Vagina (tissue), 2 donors: ENCODE measurements around the gene RBM19.

Source experiments
- POLR2A ChIP-seq, 2 donors: fragments of 450-650 bp; IDR thresholded peaks; one replicate each; pipeline ENCODE4 v1.6.1; 2017; ENCODE audit warnings: antibody characterized with exemption in 2 of 2, mild to moderate bottlenecking in 2 of 2, moderate library complexity in 2 of 2
- TF ChIP-seq, protein P1 (sequence below), 3 experiments: fragments of 450-650 bp in 2 of 3; fragments of 200-600 bp in 1 of 3; sonication (generic) in 1 of 3; IDR thresholded peaks; one replicate each; pipeline ENCODE4 v1.5.1; 2017 to 2019; ENCODE audit warnings: antibody characterized with exemption in 3 of 3, mild to moderate bottlenecking in 2 of 3, moderate library complexity in 2 of 3

DNA sequence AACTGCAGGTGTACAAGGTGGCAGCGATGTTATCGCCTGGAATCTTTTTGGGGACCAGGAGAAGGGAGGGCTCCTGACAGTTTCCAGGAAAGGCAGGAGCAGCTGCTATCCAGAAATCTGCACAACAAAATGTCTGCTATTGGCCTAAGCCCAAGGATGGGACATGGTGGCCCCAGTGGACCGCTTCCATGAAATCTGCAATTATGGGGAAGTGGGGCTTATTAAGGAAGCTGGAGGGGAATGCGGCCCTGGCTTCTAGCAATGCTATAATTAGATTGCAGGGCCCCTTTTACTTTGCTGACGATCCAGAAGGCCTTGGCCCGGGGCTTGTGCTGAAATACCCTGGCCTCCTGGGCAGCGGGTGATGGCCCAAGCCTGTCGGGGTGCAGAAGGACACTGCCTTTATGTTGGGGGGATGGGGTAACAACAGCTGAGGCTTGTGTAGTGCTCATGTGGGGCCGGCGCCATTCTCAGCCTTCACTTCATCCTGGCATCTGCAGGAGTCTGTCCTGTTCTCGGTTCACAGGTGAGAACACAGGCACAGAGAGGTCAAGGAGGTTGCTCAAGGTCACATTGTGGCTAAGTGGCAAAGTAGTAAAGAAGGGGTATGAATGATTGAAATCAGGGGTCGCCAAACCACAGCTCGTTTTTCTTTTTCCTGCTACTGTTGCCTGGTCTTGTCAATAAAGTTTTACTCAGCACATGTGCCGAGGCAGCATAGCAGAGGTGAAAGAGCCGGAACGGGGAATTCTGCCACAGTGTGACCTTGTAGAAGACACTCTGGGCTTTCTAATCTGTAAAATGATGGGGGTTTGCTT, 153.5 kb downstream of the RBM19 start:
- TF ChIP-seq, protein P1, sequence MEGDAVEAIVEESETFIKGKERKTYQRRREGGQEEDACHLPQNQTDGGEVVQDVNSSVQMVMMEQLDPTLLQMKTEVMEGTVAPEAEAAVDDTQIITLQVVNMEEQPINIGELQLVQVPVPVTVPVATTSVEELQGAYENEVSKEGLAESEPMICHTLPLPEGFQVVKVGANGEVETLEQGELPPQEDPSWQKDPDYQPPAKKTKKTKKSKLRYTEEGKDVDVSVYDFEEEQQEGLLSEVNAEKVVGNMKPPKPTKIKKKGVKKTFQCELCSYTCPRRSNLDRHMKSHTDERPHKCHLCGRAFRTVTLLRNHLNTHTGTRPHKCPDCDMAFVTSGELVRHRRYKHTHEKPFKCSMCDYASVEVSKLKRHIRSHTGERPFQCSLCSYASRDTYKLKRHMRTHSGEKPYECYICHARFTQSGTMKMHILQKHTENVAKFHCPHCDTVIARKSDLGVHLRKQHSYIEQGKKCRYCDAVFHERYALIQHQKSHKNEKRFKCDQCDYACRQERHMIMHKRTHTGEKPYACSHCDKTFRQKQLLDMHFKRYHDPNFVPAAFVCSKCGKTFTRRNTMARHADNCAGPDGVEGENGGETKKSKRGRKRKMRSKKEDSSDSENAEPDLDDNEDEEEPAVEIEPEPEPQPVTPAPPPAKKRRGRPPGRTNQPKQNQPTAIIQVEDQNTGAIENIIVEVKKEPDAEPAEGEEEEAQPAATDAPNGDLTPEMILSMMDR (IDR thresholded peaks at IDR 0.05) = no peak
- TF ChIP-seq POLR2A (IDR thresholded peaks at IDR 0.05) = no peak
